Uterus (tissue), 2 donors: ENCODE measurements around the gene RAD51B.

Experiments used
- CTCF ChIP-seq, 4 experiments: fragments of 200-600 bp in 2 of 4; fragments of 450-650 bp in 2 of 4; sonication (generic) in 2 of 4; IDR thresholded peaks; one replicate each; pipeline ENCODE4 v1.5.1; 2016 to 2019; ENCODE audit warnings: antibody characterized with exemption in 4 of 4, mild to moderate bottlenecking in 2 of 4, moderate library complexity in 1 of 4
- POLR2A ChIP-seq, 2 donors: fragments of 450-650 bp; IDR thresholded peaks; one replicate each; pipeline ENCODE4 v1.6.1; 2016; ENCODE audit warnings: antibody characterized with exemption in 2 of 2, mild to moderate bottlenecking in 1 of 2, moderate library complexity in 1 of 2

DNA sequence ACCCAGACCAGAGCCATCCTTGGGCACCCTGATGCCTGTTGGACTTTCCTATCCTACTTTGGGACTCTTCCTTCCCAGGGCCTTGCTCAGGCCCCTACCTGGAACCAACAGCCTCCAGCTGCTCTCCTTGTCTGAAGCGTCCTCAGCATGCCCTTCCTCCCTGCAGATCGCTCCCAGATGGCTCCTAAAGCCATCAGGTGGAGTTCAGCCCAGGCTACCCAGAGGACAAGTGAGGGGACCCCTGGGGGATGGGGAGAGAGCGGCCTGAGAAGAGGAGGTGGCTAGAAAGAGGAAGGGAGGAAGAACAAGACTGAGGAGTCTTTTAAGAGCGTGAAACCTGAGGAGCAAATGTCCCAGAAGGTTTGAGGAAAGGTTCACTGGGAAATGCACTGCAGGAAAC lies 736.7 kb downstream of the RAD51B start:
- TF ChIP-seq CTCF (IDR thresholded peaks at IDR 0.05) (no peak), POLR2A (IDR thresholded peaks at IDR 0.05) (no peak)
